ENCODE measurements around the gene CREB1. TPM values are rescaled to one million over a fixed set of nuclear protein-coding genes. Genes with fewer than 3 reads are reported as not detected.

Gene CREB1
- total RNA-seq, 1 donor from 2014 or later = 60.2 TPM

DNA sequence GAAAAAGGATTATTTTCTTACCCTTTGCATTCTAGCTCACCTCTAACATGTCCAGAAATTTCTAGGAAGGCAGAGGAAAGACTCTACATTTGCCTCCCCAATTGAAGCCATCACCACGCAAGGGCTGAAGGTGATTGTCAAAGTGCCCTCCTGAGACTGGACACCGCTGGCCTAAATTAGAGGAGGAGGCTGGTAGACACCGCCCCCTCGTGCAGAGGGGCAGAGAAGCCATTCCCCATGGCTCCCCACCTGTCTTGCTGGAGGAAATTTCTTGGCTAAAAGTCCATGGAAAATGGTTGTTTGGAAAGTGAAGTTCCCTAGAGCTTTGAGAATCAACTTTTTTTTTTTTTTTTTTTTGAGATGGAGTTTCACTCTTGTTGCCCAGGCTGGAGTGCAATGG, 31.3 kb upstream of the CREB1 start:
- TF ChIP-seq, protein P1, sequence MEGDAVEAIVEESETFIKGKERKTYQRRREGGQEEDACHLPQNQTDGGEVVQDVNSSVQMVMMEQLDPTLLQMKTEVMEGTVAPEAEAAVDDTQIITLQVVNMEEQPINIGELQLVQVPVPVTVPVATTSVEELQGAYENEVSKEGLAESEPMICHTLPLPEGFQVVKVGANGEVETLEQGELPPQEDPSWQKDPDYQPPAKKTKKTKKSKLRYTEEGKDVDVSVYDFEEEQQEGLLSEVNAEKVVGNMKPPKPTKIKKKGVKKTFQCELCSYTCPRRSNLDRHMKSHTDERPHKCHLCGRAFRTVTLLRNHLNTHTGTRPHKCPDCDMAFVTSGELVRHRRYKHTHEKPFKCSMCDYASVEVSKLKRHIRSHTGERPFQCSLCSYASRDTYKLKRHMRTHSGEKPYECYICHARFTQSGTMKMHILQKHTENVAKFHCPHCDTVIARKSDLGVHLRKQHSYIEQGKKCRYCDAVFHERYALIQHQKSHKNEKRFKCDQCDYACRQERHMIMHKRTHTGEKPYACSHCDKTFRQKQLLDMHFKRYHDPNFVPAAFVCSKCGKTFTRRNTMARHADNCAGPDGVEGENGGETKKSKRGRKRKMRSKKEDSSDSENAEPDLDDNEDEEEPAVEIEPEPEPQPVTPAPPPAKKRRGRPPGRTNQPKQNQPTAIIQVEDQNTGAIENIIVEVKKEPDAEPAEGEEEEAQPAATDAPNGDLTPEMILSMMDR (IDR thresholded peaks at IDR 0.05) = no peak
- intact Hi-C loops (cut with DNase I) = no loop called here
- Histone ChIP-seq H3K27ac (peak overlapping the region; percentile 45), H3K4me3 (no peak overlapping the region), H3K9me3 (no peaks in the 10 kb centered on the region), H3K4me1 (no peaks in the 10 kb centered on the region), H3K36me3 (no peaks in the 10 kb centered on the region), H3K27me3 (no peaks in the 10 kb centered on the region)
- no peak for DNase-seq
- no peak for ATAC-seq

DNA sequence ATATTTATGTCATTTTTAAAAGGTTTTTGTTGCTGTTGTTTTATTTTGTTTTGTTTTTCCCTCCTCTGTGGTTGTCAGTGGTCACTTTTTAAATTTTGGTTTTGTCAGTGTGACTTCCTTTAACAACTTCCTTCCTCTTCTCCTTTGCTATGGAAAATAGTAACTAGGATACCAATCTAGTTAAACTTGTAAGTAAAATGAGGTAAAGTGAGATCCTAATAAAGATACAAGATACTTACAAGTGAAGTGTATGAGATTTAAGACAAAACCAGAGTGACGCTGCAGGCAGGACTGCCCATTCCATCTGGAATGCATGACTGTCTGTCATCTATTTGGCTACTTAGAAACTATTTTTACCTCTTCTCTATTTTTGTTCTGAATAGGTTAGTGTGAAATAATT, 30.6 kb upstream of the CREB1 start:
- peak overlapping the region; percentile 24 for H3K27ac ChIP-seq
- ATAC-seq (peak; percentile 18), DNase-seq (no peak)
- no peaks in the 10 kb centered on the region for H3K36me3 ChIP-seq
- H3K4me3 ChIP-seq = no peak overlapping the region
- TF ChIP-seq, protein P1 (IDR thresholded peaks at IDR 0.05) = no peak
- H3K9me3 ChIP-seq = no peaks in the 10 kb centered on the region
- no peaks in the 10 kb centered on the region for H3K27me3 ChIP-seq
- intact Hi-C loops (cut with DNase I) = no loop called here
- no peaks in the 10 kb centered on the region for H3K4me1 ChIP-seq

DNA sequence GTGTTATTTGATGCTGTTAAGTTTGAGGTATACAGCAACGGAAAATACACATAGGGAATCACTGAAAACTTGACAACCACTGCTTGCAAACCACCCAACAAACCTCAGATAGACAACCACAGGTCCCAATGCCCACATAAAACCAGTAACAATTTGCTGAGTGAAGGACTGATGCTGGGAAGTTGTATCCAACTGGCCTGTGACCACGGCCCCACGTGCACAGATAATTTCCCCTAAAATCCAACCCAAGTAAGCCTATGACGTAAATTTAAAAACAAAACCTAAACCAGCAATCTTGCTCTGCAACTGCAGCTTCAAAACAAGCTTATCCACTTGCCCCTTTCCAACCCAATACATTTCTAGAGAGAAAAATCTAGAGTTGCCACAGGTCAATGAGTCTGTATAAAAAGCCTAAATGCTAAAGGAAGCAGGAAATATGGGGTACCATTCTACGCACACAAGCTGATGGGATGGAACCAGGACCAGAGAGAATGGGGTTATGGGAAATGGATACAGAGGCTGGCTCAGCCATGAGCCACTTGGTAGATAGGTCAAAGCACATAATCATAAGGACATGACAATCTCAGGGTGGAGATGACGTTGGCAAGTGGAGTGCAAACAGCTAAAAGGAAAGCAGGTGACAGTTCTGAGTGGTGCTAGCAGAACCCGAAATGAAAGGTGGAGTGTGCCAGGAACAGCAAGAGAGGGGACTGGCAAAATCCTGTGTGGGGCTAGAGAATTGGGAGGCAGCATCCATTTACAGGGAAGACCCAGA, 27.8 kb upstream of the CREB1 start:
- intact Hi-C loops (cut with DNase I) = no loop called here
- no peaks in the 10 kb centered on the region for H3K9me3 ChIP-seq
- TF ChIP-seq, protein P1 (IDR thresholded peaks at IDR 0.05) = no peak
- DNase-seq = no peak
- ATAC-seq = no peak
- H3K36me3 ChIP-seq = no peaks in the 10 kb centered on the region
- no peaks in the 10 kb centered on the region for H3K27me3 ChIP-seq
- peaks cover 14% of the 10 kb centered on the region for H3K4me1 ChIP-seq
- no peak overlapping the region for H3K4me3 ChIP-seq
- no peak overlapping the region for H3K27ac ChIP-seq

DNA sequence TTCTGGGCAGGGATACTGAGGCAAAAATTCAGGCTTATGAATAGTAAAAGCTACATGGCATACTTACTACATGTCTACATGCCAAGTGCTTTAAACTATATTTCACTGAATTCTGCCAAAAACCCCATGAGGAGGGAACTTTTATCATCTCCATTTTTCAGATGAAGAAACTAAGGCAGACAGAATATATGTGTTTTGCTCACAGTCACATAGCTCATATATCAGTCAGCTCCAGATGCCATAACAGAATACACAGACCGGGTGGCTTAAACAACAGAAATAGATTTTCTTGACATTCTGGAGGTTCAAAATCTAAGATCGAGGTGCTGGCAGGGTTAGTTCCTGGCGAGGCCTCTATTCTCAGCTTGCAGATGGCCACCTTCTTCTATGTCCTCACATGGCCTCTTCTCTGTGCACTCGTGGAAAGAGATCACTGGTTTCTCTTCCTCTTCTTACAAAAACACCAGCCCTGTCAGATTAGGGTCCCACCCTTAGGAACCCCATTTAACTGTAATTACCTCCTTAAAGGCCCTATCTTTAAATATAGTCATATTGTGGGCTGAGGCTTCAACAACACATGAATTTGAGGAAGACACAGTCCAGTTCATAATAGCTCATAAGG, 27.1 kb upstream of the CREB1 start:
- H3K27ac ChIP-seq = no peak overlapping the region
- H3K27me3 ChIP-seq = no peaks in the 10 kb centered on the region
- H3K9me3 ChIP-seq = no peaks in the 10 kb centered on the region
- no peak for DNase-seq
- peak; percentile 56 for ATAC-seq
- no peaks in the 10 kb centered on the region for H3K36me3 ChIP-seq
- TF ChIP-seq, protein P1 (IDR thresholded peaks at IDR 0.05) = no peak
- H3K4me1 ChIP-seq = peaks cover 14% of the 10 kb centered on the region
- intact Hi-C loops (cut with DNase I) = no loop called here
- H3K4me3 ChIP-seq = no peak overlapping the region

DNA sequence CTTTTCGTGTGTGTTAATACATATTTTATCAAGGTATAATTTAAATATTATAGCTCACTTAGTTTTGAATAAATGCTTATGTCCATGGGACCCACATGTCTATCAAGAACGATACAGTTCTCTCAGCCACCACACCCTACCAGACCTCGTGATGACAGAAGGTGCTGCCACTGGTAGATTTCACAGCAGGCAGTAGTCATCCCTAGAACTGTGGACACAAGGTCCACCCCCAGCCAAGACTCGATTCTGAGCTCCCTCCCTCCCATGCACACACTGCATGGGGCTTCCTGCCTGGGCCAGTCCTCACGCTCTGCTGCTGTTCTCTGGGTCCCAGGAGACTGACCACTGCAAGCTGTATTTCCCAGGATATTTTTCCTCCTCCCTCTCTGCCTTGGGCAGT, 26.5 kb upstream of the CREB1 start:
- peaks cover 14% of the 10 kb centered on the region for H3K4me1 ChIP-seq
- no peaks in the 10 kb centered on the region for H3K36me3 ChIP-seq

More for the DNA sequence above, 26.5 kb upstream of the CREB1 start:
- H3K27me3 ChIP-seq = no peaks in the 10 kb centered on the region
- no peak for DNase-seq
- intact Hi-C loops (cut with DNase I) = no loop called here
- no peaks in the 10 kb centered on the region for H3K9me3 ChIP-seq
- no peak overlapping the region for H3K4me3 ChIP-seq
- TF ChIP-seq, protein P1 (IDR thresholded peaks at IDR 0.05) = no peak
- ATAC-seq = peak; percentile 71
- H3K27ac ChIP-seq = no peak overlapping the region
